DOHH2 (cell line): Measurements from ENCODE around the gene TNRC6A.
"Not testable (repeated sequence)": the region's sequence is repeated elsewhere in the genome, so short reads cannot be mapped to it uniquely, and the experiment has no call there.

ENCODE experiments used
- H3F3A ChIP-seq: fragments of 200-600 bp; sonication (generic), shearing (Covaris generic); 2 replicates; pipeline ENCODE4 v1.6.0; 2016; ENCODE audit warnings: antibody characterized with exemption, mild to moderate bottlenecking; ENCODE audit not compliant: control insufficient read depth, insufficient read depth
- H3K27ac ChIP-seq: fragments of 200-600 bp; sonication (generic); 2 replicates; pipeline ENCODE4 v1.5.1; 2014; ENCODE audit warnings: low read depth, mild to moderate bottlenecking, low read length, moderate library complexity
- H3K27me3 ChIP-seq: fragments of 200-600 bp; sonication (generic); 2 replicates; pipeline ENCODE4 v1.6.1; 2014; ENCODE audit warnings: mild to moderate bottlenecking, low read length, mixed read lengths; ENCODE audit not compliant: control insufficient read depth
- H3K36me3 ChIP-seq: fragments of 200-600 bp; sonication (generic); 2 replicates; pipeline ENCODE4 v1.6.1; 2014; ENCODE audit warnings: mild to moderate bottlenecking, low read length, moderate library complexity, mixed read lengths; ENCODE audit not compliant: control insufficient read depth
- H3K4me1 ChIP-seq: fragments of 200-600 bp; sonication (generic); 2 replicates; pipeline ENCODE4 v1.6.1; 2014; ENCODE audit warnings: mild to moderate bottlenecking, low read length, mixed read lengths; ENCODE audit not compliant: control insufficient read depth
- H3K4me2 ChIP-seq: fragments of 200-600 bp; sonication (generic); 2 replicates; pipeline ENCODE4 v1.6.0; 2014; ENCODE audit warnings: mild to moderate bottlenecking, low read length, moderate library complexity
- H3K4me3 ChIP-seq: fragments of 200-600 bp; sonication (generic); 2 replicates; pipeline ENCODE4 v1.5.1; 2014; ENCODE audit warnings: mild to moderate bottlenecking, low read length, mixed read lengths
- H3K79me2 ChIP-seq: fragments of 200-600 bp; sonication (generic); 2 replicates; pipeline ENCODE4 v1.6.1; 2014; ENCODE audit warnings: mild to moderate bottlenecking, low read length, mixed read lengths; ENCODE audit not compliant: control insufficient read depth
- H3K9me2 ChIP-seq: fragments of 200-600 bp; sonication (generic); replicated peaks from 2 replicates; pipeline ENCODE4 v1.6.1; 2014; ENCODE audit warnings: mild to moderate bottlenecking, low read length, mixed read lengths; ENCODE audit not compliant: control insufficient read depth
- H3K9me3 ChIP-seq: fragments of 200-600 bp; sonication (generic); 2 replicates; pipeline ENCODE4 v1.6.1; 2014; ENCODE audit warnings: antibody characterized with exemption, low read length, mixed read lengths; ENCODE audit not compliant: control insufficient read depth, insufficient read depth
- H4K20me1 ChIP-seq: fragments of 200-600 bp; sonication (generic); 2 replicates; pipeline ENCODE4 v1.6.0; 2014; ENCODE audit warnings: low read depth, mild to moderate bottlenecking, antibody characterized with exemption, low read length, moderate library complexity; ENCODE audit not compliant: control insufficient read depth, insufficient read depth
- EZH2phosphoT487 ChIP-seq: fragments of 200-600 bp; sonication (generic); IDR thresholded peaks from 2 replicates; pipeline ENCODE4 v1.6.1; 2017; ENCODE audit warnings: borderline replicate concordance, mild to moderate bottlenecking, antibody characterized with exemption, low read length, moderate library complexity, mixed read lengths
- TF ChIP-seq, protein P1 (sequence below): fragments of 200-600 bp; sonication (generic); IDR thresholded peaks from one replicate; pipeline ENCODE4 v1.5.1; 2014; ENCODE audit warnings: antibody characterized with exemption, mild to moderate bottlenecking, low read depth, low read length; ENCODE audit not compliant: poor library complexity, severe bottlenecking

TNRC6A gene

DNA sequence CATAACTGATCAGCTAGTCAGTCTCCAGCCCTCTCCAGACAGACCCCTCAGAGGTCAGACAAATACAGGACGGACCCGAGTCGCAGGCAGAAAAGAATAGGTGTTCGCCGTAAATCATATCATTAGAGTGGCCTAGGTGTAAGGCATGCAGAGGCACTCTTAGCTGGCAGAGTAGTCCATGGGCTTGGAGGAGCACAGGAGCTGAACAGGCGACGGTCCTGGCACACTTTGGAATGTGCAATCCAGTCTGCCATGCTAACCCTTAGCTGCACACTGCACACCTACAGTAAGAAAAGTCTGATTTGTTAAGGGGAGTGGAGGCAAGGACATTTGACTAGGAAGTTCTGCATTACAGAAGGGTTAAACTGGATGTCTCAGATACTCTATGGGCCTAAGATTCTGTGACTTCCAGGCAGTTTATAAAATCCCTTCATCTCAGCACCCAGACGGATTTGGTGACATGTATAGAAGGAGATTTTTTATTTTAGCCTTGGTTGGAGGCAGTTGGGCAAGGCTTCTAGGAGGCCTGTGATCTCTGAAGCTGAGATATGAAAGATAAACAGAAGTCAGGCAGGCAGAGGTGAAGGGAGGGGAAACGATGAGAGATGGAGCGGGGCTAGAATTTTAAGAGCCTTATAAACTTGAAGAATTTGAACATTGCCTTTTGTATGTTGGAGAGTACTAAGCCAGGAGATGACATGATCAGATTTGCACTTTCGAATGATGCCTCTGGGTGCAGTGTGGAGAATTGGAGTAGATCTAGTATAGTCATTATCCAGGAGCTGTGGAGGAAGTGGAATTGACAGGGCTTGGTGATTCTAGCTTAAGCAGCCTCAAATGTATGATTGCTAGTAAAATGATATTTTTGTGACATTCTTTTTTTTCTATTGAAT lies 81.7 kb downstream of the TNRC6A start:
- no peak for TF ChIP-seq EZH2phosphoT487
- TF ChIP-seq, protein P1, sequence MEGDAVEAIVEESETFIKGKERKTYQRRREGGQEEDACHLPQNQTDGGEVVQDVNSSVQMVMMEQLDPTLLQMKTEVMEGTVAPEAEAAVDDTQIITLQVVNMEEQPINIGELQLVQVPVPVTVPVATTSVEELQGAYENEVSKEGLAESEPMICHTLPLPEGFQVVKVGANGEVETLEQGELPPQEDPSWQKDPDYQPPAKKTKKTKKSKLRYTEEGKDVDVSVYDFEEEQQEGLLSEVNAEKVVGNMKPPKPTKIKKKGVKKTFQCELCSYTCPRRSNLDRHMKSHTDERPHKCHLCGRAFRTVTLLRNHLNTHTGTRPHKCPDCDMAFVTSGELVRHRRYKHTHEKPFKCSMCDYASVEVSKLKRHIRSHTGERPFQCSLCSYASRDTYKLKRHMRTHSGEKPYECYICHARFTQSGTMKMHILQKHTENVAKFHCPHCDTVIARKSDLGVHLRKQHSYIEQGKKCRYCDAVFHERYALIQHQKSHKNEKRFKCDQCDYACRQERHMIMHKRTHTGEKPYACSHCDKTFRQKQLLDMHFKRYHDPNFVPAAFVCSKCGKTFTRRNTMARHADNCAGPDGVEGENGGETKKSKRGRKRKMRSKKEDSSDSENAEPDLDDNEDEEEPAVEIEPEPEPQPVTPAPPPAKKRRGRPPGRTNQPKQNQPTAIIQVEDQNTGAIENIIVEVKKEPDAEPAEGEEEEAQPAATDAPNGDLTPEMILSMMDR, result no peak
- no peaks in the 10 kb centered on the region for H3F3A ChIP-seq
- H3K9me3 ChIP-seq, result no peaks in the 10 kb centered on the region
- H3K27ac ChIP-seq, result no peak overlapping the region
- no peaks in the 10 kb centered on the region for H3K4me1 ChIP-seq
- no peaks in the 10 kb centered on the region for H3K79me2 ChIP-seq
- H3K4me3 ChIP-seq, result no peak overlapping the region
- peaks cover 90% of the 10 kb centered on the region for H3K36me3 ChIP-seq
- H4K20me1 ChIP-seq, result no peaks in the 10 kb centered on the region
- H3K9me2 ChIP-seq, result no peaks in the 10 kb centered on the region
- no peaks in the 10 kb centered on the region for H3K27me3 ChIP-seq
- no peak overlapping the region for H3K4me2 ChIP-seq

DNA sequence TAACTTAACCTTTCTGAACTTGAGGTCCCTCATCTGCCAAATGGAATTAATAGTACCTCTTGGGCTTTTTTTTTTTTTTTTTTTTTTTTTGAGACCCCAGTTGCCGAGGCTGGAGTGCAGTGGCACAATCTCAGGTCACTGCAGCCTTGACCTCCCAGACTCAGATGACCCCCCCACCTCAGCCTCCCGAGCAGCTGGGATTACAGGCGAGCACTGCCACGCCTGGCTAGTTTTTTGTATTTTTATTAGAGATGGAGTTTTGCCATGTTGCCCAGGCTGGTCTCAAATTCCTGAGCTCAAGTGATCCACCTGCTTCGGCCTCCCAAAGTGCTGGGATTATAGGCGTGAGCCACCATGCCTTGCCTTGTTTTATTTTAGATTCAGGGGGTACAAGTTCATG lies 83.4 kb downstream of the TNRC6A start:
- not testable (repeated sequence) for H4K20me1 ChIP-seq, H3K4me1 ChIP-seq, H3K27ac ChIP-seq, H3K4me2 ChIP-seq, H3K79me2 ChIP-seq, H3F3A ChIP-seq, H3K9me3 ChIP-seq, H3K4me3 ChIP-seq, H3K9me2 ChIP-seq, H3K27me3 ChIP-seq
- H3K36me3 ChIP-seq, result peaks cover 83% of the 10 kb centered on the region

GRCh38 chr16:24815021-24815420 lies 85.6 kb downstream of the TNRC6A start:
- H3K27ac ChIP-seq, result no peak overlapping the region
- H3K36me3 ChIP-seq, result peaks cover 82% of the 10 kb centered on the region
- no peak overlapping the region for H3K4me3 ChIP-seq
- no peaks in the 10 kb centered on the region for H3K4me1 ChIP-seq
- H3K27me3 ChIP-seq, result no peaks in the 10 kb centered on the region
- H3K4me2 ChIP-seq, result no peak overlapping the region
- TF ChIP-seq EZH2phosphoT487, result no peak
- TF ChIP-seq, protein P1, result no peak
- H3K9me2 ChIP-seq, result no peaks in the 10 kb centered on the region
- no peaks in the 10 kb centered on the region for H4K20me1 ChIP-seq
- H3K9me3 ChIP-seq, result no peaks in the 10 kb centered on the region
- no peaks in the 10 kb centered on the region for H3F3A ChIP-seq
- H3K79me2 ChIP-seq, result no peaks in the 10 kb centered on the region

DNA sequence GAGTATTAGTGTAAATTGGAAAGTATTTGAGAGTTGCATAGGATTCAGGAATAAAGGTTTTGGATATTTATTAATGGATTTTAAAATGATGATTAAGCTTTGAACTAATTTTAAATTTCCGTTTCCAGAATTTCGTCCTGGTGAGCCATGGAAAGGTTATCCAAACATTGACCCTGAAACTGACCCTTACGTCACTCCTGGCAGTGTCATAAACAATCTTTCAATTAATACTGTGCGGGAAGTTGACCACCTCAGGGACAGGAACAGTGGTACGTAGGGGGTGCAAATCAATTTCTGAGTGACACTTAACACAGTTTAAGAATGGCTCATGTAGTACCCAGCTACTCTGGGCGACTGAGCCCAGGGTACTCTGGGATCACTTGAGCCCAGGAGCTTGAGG lies 87.2 kb downstream of the TNRC6A start:
- H3K79me2 ChIP-seq, result no peaks in the 10 kb centered on the region
- H3K4me1 ChIP-seq, result no peaks in the 10 kb centered on the region
- H3F3A ChIP-seq, result no peaks in the 10 kb centered on the region
- peaks cover 85% of the 10 kb centered on the region for H3K36me3 ChIP-seq
- TF ChIP-seq EZH2phosphoT487, result no peak
- TF ChIP-seq, protein P1, result no peak
- H3K27me3 ChIP-seq, result no peaks in the 10 kb centered on the region
- H4K20me1 ChIP-seq, result no peaks in the 10 kb centered on the region
- no peak overlapping the region for H3K4me2 ChIP-seq
- H3K9me3 ChIP-seq, result no peaks in the 10 kb centered on the region
- H3K27ac ChIP-seq, result no peak overlapping the region
- no peaks in the 10 kb centered on the region for H3K9me2 ChIP-seq
- H3K4me3 ChIP-seq, result no peak overlapping the region
